LoVo (cell line): Measurements from ENCODE around the gene RBM6.
"Not testable (repeated sequence)": the region's sequence is repeated elsewhere in the genome, so short reads cannot be mapped to it uniquely, and the experiment has no call there.

Experiments
- DNase-seq: peaks from one replicate; pipeline ENCODE4 v3.0.0-alpha.2; 2016; ENCODE audit warnings: low spot score

Gene RBM6

GRCh38 chr3:49914906-49915305 is 25.0 kb upstream of the RBM6 start:
- DNase-seq: no peak

GRCh38 chr3:49916686-49917085 is 23.3 kb upstream of the RBM6 start:
- DNase-seq: no peak

GRCh38 chr3:49917806-49918590 is 22.0 kb upstream of the RBM6 start:
- DNase-seq: not testable (repeated sequence)

GRCh38 chr3:49924683-49925082 is 15.3 kb upstream of the RBM6 start:
- DNase-seq: no peak

GRCh38 chr3:49925485-49925884 is 14.5 kb upstream of the RBM6 start:
- DNase-seq: no peak

- DNase-seq: no peak
Measured at GRCh38 chr3:49926117-49926728, 13.7 kb upstream of the RBM6 start.

- DNase-seq: no peak
Measured at GRCh38 chr3:49927798-49928197, 12.2 kb upstream of the RBM6 start.

GRCh38 chr3:49928481-49929017 is 11.4 kb upstream of the RBM6 start:
- no peak for DNase-seq

GRCh38 chr3:49929291-49930167 is 10.4 kb upstream of the RBM6 start, which contains the start of gene MON1A:
MON1A (minus strand) TSS chr3:49929811; CDS start chr3:49913346, 16,465 bp downstream.
- peak; percentile 91 for DNase-seq

- no peak for DNase-seq
Measured at GRCh38 chr3:49930168-49930690, 9.7 kb upstream of the RBM6 start.

GRCh38 chr3:49930922-49931321 is 9.0 kb upstream of the RBM6 start:
- DNase-seq: no peak

- not testable (repeated sequence) for DNase-seq
Measured at GRCh38 chr3:49932281-49932680, 7.7 kb upstream of the RBM6 start.

- DNase-seq: no peak
Measured at GRCh38 chr3:49937090-49937489, 2.9 kb upstream of the RBM6 start.

GRCh38 chr3:49940667-49941249 is 808 bp downstream of the RBM6 start:
- DNase-seq: no peak

GRCh38 chr3:49942651-49943050 is 2.7 kb downstream of the RBM6 start:
- DNase-seq: no peak

- no peak for DNase-seq
Measured at GRCh38 chr3:49952924-49953323, 13.0 kb downstream of the RBM6 start.

- DNase-seq: no peak
Measured at GRCh38 chr3:49955636-49956035, 15.7 kb downstream of the RBM6 start.

GRCh38 chr3:49966233-49966942 is 26.4 kb downstream of the RBM6 start:
- DNase-seq: no peak

- no peak for DNase-seq
Measured at GRCh38 chr3:49967291-49967690, 27.3 kb downstream of the RBM6 start.

- DNase-seq: no peak
Measured at GRCh38 chr3:49968346-49968745, 28.4 kb downstream of the RBM6 start.

- no peak for DNase-seq
Measured at GRCh38 chr3:49972656-49973055, 32.7 kb downstream of the RBM6 start.
